GM12865 (cell line): ENCODE data around the gene RDH11.
A peak's percentile ranks its signal among the peaks of the same experiment; 100 is the strongest.

Experiments used
- DNase-seq: peaks from one replicate; pipeline ENCODE4 v3.0.0; 2010; ENCODE audit warnings: low read depth
- H3K4me3 ChIP-seq: 2 replicates; pipeline ENCODE4 v1.5.1; 2011; ENCODE audit warnings: mild to moderate bottlenecking, low read depth, low read length, control low read depth
- CTCF ChIP-seq: IDR thresholded peaks from 2 replicates; pipeline ENCODE4 v1.5.1; 2011; ENCODE audit warnings: low read length, control low read depth, low read depth, inconsistent platforms; ENCODE audit not compliant: insufficient read depth; ENCODE audit errors: missing control alignments

The RDH11 gene

GRCh38 chr14:67695394-67695949, at the start of gene RDH11:
TSS of gene RDH11 (minus strand) at chr14:67695764. CDS start at chr14:67695703, 61 bp downstream.
- DNase-seq, result peak; percentile 91
- no peak for TF ChIP-seq CTCF
- H3K4me3 ChIP-seq, result peak within 1 kb of the TSS; percentile 83

GRCh38 chr14:67744046-67744445, 48.5 kb upstream of the RDH11 start:
- DNase-seq, result no peak
- no peak overlapping the region for H3K4me3 ChIP-seq
- no peak for TF ChIP-seq CTCF

- no peak overlapping the region for H3K4me3 ChIP-seq
- no peak for DNase-seq
- TF ChIP-seq CTCF, result no peak
Observed at GRCh38 chr14:67738740-67739504, 43.4 kb upstream of the RDH11 start.

GRCh38 chr14:67736771-67737170, 41.2 kb upstream of the RDH11 start:
- TF ChIP-seq CTCF, result no peak
- no peak overlapping the region for H3K4me3 ChIP-seq
- DNase-seq, result no peak

GRCh38 chr14:67735336-67736147, 40.0 kb upstream of the RDH11 start:
- no peak for DNase-seq
- H3K4me3 ChIP-seq, result no peak overlapping the region
- no peak for TF ChIP-seq CTCF

- no peak for TF ChIP-seq CTCF
- H3K4me3 ChIP-seq, result no peak overlapping the region
- no peak for DNase-seq
Observed at GRCh38 chr14:67734675-67735074, 39.1 kb upstream of the RDH11 start.
